B cell (primary cell): ENCODE measurements around the gene KCNC2. TPM values are rescaled to one million over a fixed set of nuclear protein-coding genes. Genes with fewer than 3 reads are reported as not detected.
"Not testable (repeated sequence)": the region's sequence is repeated elsewhere in the genome, so short reads cannot be mapped to it uniquely, and the experiment has no call there.

ENCODE experiments used
- ATAC-seq: fragments of 200-7000 bp; cut with Tn5 transposase; one replicate; pipeline ENCODE4 v1.10.0; 2021; ENCODE audit warnings: low read depth, mild to moderate bottlenecking, moderate number of reproducible peaks, moderate library complexity
- CTCF ChIA-PET: fragments of 350-600 bp; sonication (Branson Sonifier 250); formaldehyde crosslinking; loops from one replicate; lab custom pipeline; 2021; ENCODE audit warnings: antibody characterized with exemption, inconsistent platforms; lab: Charles Lee
- POLR2A ChIA-PET: fragments of 350-600 bp; sonication (Branson Sonifier 250); formaldehyde crosslinking; loops from one replicate; lab custom pipeline; 2021; ENCODE audit warnings: antibody characterized with exemption; lab: Charles Lee
- DNase-seq: peaks from one replicate; pipeline ENCODE4 v3.0.0; 2013
- H2AFZ ChIP-seq: 2 replicates; pipeline ENCODE4 v1.6.1; 2012; ENCODE audit warnings: mild to moderate bottlenecking, low read depth, low read length; ENCODE audit not compliant: insufficient read depth, poor library complexity, severe bottlenecking
- H3K27ac ChIP-seq, 2 donors: 1 replicate in 1 of 2; 2 replicates in 1 of 2; pipeline ENCODE4 v1.5.1; 2012 to 2013; ENCODE audit warnings: low read length in 2 of 2, mild to moderate bottlenecking in 2 of 2, moderate library complexity in 1 of 2
- H3K27me3 ChIP-seq, 4 experiments: fragments of 200-600 bp in 1 of 4; sonication (generic) in 1 of 4; replicated peaks in 1 of 4; 1 replicate in 2 of 4; 2 replicates in 2 of 4; pipeline versions ENCODE4 v1.6.1 to v1.7.0; 2013 to 2016; ENCODE audit warnings: low read length in 3 of 4, mild to moderate bottlenecking in 2 of 4, mixed read lengths in 1 of 4, moderate library complexity in 1 of 4; ENCODE audit not compliant: insufficient read depth in 4 of 4, control insufficient read depth in 3 of 4; ENCODE audit errors: control extremely low read depth in 1 of 4
- H3K36me3 ChIP-seq, 2 experiments: replicated peaks in 1 of 2; 1 replicate in 1 of 2; 2 replicates in 1 of 2; pipeline versions ENCODE4 v1.6.1 to v1.7.1; 2013; ENCODE audit warnings: low read length in 1 of 2; ENCODE audit not compliant: insufficient read depth in 2 of 2, control insufficient read depth in 1 of 2; ENCODE audit errors: control extremely low read depth in 1 of 2, extremely low read depth in 1 of 2
- H3K4me1 ChIP-seq, 2 donors: fragments of 200-600 bp in 1 of 2; sonication (generic) in 1 of 2; 1 replicate in 1 of 2; 2 replicates in 1 of 2; pipeline versions ENCODE4 v1.5.1 to v1.6.1; 2013 to 2017; ENCODE audit warnings: low read length in 2 of 2; ENCODE audit not compliant: control insufficient read depth in 2 of 2, insufficient read depth in 2 of 2
- H3K4me2 ChIP-seq: replicated peaks from 2 replicates; pipeline ENCODE3; 2012; ENCODE audit warnings: mild to moderate bottlenecking, low read depth, low read length; ENCODE audit not compliant: poor library complexity, severe bottlenecking
- H3K4me3 ChIP-seq, 5 experiments: fragments of 200-600 bp in 1 of 5; sonication (generic) in 1 of 5; 1 replicate in 3 of 5; 2 replicates in 2 of 5; pipeline versions ENCODE4 v1.5.1 to v1.7.0; 2011 to 2016; ENCODE audit warnings: low read length in 4 of 5, mild to moderate bottlenecking in 4 of 5, low read depth in 2 of 5, control low read depth in 1 of 5, moderate library complexity in 1 of 5; ENCODE audit not compliant: insufficient read depth in 1 of 5; ENCODE audit errors: control extremely low read depth in 1 of 5, extremely low read depth in 1 of 5
- H3K79me2 ChIP-seq: fragments of 200-600 bp; sonication (generic); one replicate; pipeline ENCODE4 v1.6.0; 2016; ENCODE audit warnings: low read length; ENCODE audit not compliant: control insufficient read depth, insufficient read depth
- H3K9ac ChIP-seq: fragments of 200-600 bp; sonication (generic); 2 replicates; pipeline ENCODE4 v1.6.1; 2017; ENCODE audit warnings: mild to moderate bottlenecking, low read length, moderate library complexity
- H3K9me3 ChIP-seq, 3 donors: one replicate each; pipeline versions ENCODE4 v1.6.1 to v1.7.1; 2013; ENCODE audit warnings: low read length in 2 of 3; ENCODE audit not compliant: control insufficient read depth in 2 of 3, insufficient read depth in 1 of 3; ENCODE audit errors: control extremely low read depth in 1 of 3
- H4K20me1 ChIP-seq: 2 replicates; pipeline ENCODE4 v1.6.0; 2012; ENCODE audit warnings: mild to moderate bottlenecking, low read length; ENCODE audit not compliant: insufficient read depth, control insufficient read depth, poor library complexity, severe bottlenecking
- H3K27ac Mint-ChIP-seq: one replicate; pipeline ENCODE4 v1.8.0; 2021; ENCODE audit warnings: mixed read lengths
- H3K27me3 Mint-ChIP-seq: one replicate; pipeline ENCODE4 v1.8.0; 2021; ENCODE audit warnings: mixed read lengths
- H3K4me1 Mint-ChIP-seq: one replicate; pipeline ENCODE4 v1.8.0; 2021; ENCODE audit warnings: mixed read lengths
- H3K4me3 Mint-ChIP-seq: one replicate; pipeline ENCODE4 v1.8.0; 2021; ENCODE audit warnings: mixed read lengths
- H3K9me3 Mint-ChIP-seq: one replicate; pipeline ENCODE4 v1.8.0; 2022; ENCODE audit warnings: mixed read lengths; ENCODE audit not compliant: insufficient read depth
- EZH2 ChIP-seq: IDR thresholded peaks from 2 replicates; pipeline ENCODE4 v1.6.1; 2012; ENCODE audit warnings: borderline replicate concordance, low read depth, mild to moderate bottlenecking, moderate library complexity, low read length; ENCODE audit not compliant: insufficient read depth, poor library complexity, severe bottlenecking
- WGBS: methylation state at CpG from one replicate; pipeline ENCODE4 v1.1.5; 2013; ENCODE audit warnings: missing lambda C conversion rate; ENCODE audit not compliant: insufficient coverage; 5-methylcytosine and 5-hydroxymethylcytosine counted together
- intact Hi-C: fragments of 100-400 bp; cut with micrococcal nuclease; formaldehyde crosslinking; loops from one replicate; pipeline ENCODE4 v1.10.0; 2022
- polyA plus RNA-seq: library from polyadenylated mRNA; depleted of rRNA; stranded (reverse); fragments of >200 nt; gene quantifications from 2 replicates; pipeline ENCODE4 v1.2.3, GENCODE V29; 2012
- total RNA-seq, 2 donors: library from RNA; stranded (reverse); fragments of 120-200 nt in 1 of 2; gene quantifications; 1 replicate in 1 of 2; 2 replicates in 1 of 2; pipeline versions ENCODE4 v1.2.3 to v1.2.4, GENCODE V29; 2013 to 2022
- TF ChIP-seq, protein P1 (sequence below): fragments of 200-600 bp; IDR thresholded peaks from one replicate; pipeline ENCODE4 v1.8.0; 2022; ENCODE audit warnings: antibody characterized with exemption, mild to moderate bottlenecking

The KCNC2 gene
- total and polyA plus RNA-seq, 2 donors (not counting 1 experiment from before 2014, with no cell fraction given): not detected

DNA sequence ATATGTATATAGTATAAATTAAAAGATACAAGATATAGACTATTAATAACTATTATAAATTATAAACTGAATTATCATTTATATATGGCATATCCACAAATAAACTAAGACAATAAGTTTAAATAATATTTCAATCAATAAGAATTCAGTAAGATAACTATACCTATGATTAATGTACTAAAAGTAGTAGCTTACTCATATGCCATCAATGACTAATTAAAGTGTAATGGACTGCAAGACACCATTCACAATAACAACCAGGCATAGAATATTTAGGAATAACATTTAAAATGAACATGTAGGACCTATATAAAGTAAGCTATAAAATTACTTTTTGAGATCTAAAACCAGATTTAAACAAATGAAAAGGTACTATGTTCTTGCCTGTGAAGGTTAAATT lies 18.8 kb downstream of the KCNC2 start:
- H3K27me3 Mint-ChIP-seq: no peaks in the 10 kb centered on the region

DNA sequence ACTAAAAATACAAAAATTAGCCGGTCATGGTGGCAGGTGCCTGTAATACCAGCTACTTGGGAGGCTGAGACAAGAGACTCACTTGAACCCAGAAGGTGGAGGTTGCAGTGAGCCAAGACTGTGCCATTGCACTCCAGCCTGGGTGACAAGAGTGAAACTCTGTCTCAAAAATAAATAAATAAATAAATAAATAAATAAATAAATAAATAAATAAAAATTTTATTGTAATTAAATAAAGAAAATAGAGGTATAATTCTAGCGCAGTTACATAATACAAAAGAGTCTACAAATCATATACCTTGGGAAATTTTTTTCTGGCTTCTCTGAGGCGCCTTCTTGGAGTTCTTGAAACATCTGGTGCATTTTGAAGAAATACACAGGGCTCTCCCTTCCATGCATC lies 23.8 kb downstream of the KCNC2 start:
- H3K36me3 ChIP-seq, H3K9me3 Mint-ChIP-seq, H4K20me1 ChIP-seq, H2AFZ ChIP-seq, H3K4me1 Mint-ChIP-seq, H3K4me3 ChIP-seq, POLR2A ChIA-PET, H3K4me2 ChIP-seq, H3K27ac ChIP-seq, intact Hi-C loops, H3K79me2 ChIP-seq, H3K27me3 Mint-ChIP-seq, ATAC-seq, DNase-seq, H3K27me3 ChIP-seq, H3K27ac Mint-ChIP-seq, H3K9ac ChIP-seq, H3K4me1 ChIP-seq, H3K4me3 Mint-ChIP-seq, CTCF ChIA-PET, H3K9me3 ChIP-seq: not testable (repeated sequence)
- WGBS: 100% methylated on average over 2 of the region's 3 CpGs

More for the DNA sequence above, 18.8 kb downstream of the KCNC2 start:
- ATAC-seq (no peak), DNase-seq (no peak)
- no peak overlapping the region for H3K4me3 ChIP-seq
- TF ChIP-seq, protein P1, sequence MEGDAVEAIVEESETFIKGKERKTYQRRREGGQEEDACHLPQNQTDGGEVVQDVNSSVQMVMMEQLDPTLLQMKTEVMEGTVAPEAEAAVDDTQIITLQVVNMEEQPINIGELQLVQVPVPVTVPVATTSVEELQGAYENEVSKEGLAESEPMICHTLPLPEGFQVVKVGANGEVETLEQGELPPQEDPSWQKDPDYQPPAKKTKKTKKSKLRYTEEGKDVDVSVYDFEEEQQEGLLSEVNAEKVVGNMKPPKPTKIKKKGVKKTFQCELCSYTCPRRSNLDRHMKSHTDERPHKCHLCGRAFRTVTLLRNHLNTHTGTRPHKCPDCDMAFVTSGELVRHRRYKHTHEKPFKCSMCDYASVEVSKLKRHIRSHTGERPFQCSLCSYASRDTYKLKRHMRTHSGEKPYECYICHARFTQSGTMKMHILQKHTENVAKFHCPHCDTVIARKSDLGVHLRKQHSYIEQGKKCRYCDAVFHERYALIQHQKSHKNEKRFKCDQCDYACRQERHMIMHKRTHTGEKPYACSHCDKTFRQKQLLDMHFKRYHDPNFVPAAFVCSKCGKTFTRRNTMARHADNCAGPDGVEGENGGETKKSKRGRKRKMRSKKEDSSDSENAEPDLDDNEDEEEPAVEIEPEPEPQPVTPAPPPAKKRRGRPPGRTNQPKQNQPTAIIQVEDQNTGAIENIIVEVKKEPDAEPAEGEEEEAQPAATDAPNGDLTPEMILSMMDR: no peak
- no peak for TF ChIP-seq EZH2
- H3K27ac ChIP-seq: no peak overlapping the region
- ChIA-PET CTCF (no interaction called here), POLR2A (no interaction called here)
- no peaks in the 10 kb centered on the region for H3K9me3 ChIP-seq
- no peak overlapping the region for H3K9ac ChIP-seq
- Mint-ChIP-seq H3K9me3 (no peaks in the 10 kb centered on the region), H3K4me1 (no peaks in the 10 kb centered on the region), H3K4me3 (no peak overlapping the region), H3K27ac (no peak overlapping the region)
- H3K4me1 ChIP-seq: no peaks in the 10 kb centered on the region
- H3K79me2 ChIP-seq: no peaks in the 10 kb centered on the region
- intact Hi-C loops: no loop called here
- H2AFZ ChIP-seq: no peak overlapping the region
- no peaks in the 10 kb centered on the region for H4K20me1 ChIP-seq
- no peaks in the 10 kb centered on the region for H3K27me3 ChIP-seq
- no peaks in the 10 kb centered on the region for H3K36me3 ChIP-seq
- no peak overlapping the region for H3K4me2 ChIP-seq
